ENCODE measurements around the gene FAM193B.

DNA sequence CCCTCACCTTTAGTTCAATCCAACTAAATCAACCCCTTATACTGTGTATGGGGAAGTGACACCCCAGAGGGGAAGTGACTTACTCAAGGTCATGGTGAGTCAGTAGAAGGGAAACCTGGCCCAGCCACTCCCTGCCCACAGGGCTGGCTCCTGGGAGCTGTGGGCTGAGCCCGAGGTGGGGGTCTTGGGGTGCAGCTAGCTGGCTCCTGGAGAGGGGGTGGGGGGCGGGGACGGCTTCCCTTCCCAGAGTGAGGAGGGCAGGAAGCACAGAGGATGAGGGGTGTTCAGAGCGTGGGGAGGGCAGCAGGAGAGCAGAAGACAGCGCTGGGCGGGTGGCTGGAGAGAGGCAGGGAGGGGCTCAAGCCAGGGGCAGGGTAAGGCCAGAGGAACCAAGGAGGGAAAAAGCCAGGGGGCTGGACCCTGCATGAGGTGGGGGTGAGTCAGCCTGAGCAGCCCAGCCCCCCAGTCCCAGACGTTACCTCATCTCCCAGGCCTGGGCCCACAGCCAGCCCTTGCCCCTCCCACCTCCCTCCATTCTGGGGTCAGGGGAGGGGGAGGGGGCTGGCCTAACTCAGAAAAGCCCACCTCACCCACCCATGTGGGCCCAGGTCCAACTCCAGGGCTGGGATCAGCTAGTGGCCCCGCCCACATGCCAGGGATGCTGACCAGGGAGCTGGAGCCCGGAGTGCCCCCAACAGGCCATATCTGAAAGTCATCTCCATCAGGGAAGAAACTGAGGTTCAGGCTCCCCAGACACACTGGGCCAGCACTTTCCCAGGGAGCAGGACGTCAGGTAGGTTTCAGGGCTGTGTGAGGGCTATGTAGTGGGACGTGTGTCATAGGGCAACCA, 59.8 kb downstream of the FAM193B start:
- TF ChIP-seq, protein P1, sequence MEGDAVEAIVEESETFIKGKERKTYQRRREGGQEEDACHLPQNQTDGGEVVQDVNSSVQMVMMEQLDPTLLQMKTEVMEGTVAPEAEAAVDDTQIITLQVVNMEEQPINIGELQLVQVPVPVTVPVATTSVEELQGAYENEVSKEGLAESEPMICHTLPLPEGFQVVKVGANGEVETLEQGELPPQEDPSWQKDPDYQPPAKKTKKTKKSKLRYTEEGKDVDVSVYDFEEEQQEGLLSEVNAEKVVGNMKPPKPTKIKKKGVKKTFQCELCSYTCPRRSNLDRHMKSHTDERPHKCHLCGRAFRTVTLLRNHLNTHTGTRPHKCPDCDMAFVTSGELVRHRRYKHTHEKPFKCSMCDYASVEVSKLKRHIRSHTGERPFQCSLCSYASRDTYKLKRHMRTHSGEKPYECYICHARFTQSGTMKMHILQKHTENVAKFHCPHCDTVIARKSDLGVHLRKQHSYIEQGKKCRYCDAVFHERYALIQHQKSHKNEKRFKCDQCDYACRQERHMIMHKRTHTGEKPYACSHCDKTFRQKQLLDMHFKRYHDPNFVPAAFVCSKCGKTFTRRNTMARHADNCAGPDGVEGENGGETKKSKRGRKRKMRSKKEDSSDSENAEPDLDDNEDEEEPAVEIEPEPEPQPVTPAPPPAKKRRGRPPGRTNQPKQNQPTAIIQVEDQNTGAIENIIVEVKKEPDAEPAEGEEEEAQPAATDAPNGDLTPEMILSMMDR (IDR thresholded peaks at IDR 0.05): no peak
- TF ChIP-seq POLR2A (IDR thresholded peaks at IDR 0.05) (no peak), POLR2AphosphoS5 (IDR thresholded peaks at IDR 0.05) (no peak)
